Left ventricle myocardium inferior (tissue), 1 donor: ENCODE data around the gene ENDOV. TPM values are rescaled to one million over a fixed set of nuclear protein-coding genes. Genes with fewer than 3 reads are reported as not detected.

Experiments
- DNase-seq: peaks from one replicate; pipeline ENCODE4 v3.0.0-alpha.2; 2020
- H3K27ac ChIP-seq: fragments of 200-600 bp; replicated peaks from 2 replicates; pipeline ENCODE4 v1.8.0; 2021
- H3K27me3 ChIP-seq: fragments of 200-600 bp; 2 replicates; pipeline ENCODE4 v1.8.0; 2021; ENCODE audit warnings: low read depth
- H3K36me3 ChIP-seq: fragments of 200-600 bp; 2 replicates; pipeline ENCODE4 v1.8.0; 2021
- H3K4me1 ChIP-seq: fragments of 200-600 bp; 2 replicates; pipeline ENCODE4 v1.8.0; 2021
- H3K4me3 ChIP-seq: fragments of 200-600 bp; 2 replicates; pipeline ENCODE4 v1.8.0; 2021; ENCODE audit warnings: mild to moderate bottlenecking, moderate library complexity
- H3K9me3 ChIP-seq: fragments of 200-600 bp; replicated peaks from 2 replicates; pipeline ENCODE4 v1.8.0; 2021
- intact Hi-C: fragments of 100-400 bp; cut with micrococcal nuclease; formaldehyde crosslinking; loops from one replicate; pipeline ENCODE4 v1.11.0; 2022
- total RNA-seq: library from RNA; stranded (reverse); fragmentation: NEBNext Ultra II Directional; extraction: Animal tissue kit (Norgen Biotek cat#: 25700); gene quantifications from one replicate; pipeline ENCODE4 v1.2.1, GENCODE V29; 2021
- TF ChIP-seq, protein P1 (sequence below): fragments of 200-600 bp; IDR thresholded peaks from 2 replicates; pipeline ENCODE4 v1.8.0; 2021; ENCODE audit warnings: antibody characterized with exemption, mild to moderate bottlenecking, borderline replicate concordance
- donor health status: DM: no; HTN: yes; CAD: no; lungs with severe emphysema.

ENDOV gene
- total RNA-seq, 1 donor from 2014 or later = 11.3 TPM

DNA sequence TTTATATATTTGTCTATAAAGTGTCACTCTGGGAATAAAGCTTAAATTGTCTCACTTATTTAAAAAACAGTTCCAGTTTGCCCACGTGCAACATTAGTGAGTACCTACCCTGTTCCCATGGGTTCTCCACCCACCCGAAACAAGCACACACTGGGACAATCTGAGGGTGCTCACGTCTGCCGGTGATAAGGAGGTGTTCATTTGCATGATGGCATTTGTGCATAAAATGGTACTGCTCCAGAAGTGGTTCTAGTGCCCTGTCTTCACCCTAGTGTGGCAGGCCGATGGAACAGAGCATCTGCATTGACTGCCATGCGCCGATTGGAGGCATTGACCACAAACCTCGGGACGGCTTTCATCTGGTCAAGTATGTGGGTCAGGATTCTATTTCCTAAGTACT lies 35.6 kb upstream of the ENDOV start:
- Histone ChIP-seq H3K27me3 (no peaks in the 10 kb centered on the region), H3K4me1 (peaks cover 10% of the 10 kb centered on the region), H3K4me3 (no peak overlapping the region), H3K27ac (no peak overlapping the region), H3K9me3 (no peaks in the 10 kb centered on the region), H3K36me3 (peaks cover 100% of the 10 kb centered on the region)
- intact Hi-C loops = no loop called here
- DNase-seq = no peak
- TF ChIP-seq, protein P1, sequence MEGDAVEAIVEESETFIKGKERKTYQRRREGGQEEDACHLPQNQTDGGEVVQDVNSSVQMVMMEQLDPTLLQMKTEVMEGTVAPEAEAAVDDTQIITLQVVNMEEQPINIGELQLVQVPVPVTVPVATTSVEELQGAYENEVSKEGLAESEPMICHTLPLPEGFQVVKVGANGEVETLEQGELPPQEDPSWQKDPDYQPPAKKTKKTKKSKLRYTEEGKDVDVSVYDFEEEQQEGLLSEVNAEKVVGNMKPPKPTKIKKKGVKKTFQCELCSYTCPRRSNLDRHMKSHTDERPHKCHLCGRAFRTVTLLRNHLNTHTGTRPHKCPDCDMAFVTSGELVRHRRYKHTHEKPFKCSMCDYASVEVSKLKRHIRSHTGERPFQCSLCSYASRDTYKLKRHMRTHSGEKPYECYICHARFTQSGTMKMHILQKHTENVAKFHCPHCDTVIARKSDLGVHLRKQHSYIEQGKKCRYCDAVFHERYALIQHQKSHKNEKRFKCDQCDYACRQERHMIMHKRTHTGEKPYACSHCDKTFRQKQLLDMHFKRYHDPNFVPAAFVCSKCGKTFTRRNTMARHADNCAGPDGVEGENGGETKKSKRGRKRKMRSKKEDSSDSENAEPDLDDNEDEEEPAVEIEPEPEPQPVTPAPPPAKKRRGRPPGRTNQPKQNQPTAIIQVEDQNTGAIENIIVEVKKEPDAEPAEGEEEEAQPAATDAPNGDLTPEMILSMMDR = no peak

DNA sequence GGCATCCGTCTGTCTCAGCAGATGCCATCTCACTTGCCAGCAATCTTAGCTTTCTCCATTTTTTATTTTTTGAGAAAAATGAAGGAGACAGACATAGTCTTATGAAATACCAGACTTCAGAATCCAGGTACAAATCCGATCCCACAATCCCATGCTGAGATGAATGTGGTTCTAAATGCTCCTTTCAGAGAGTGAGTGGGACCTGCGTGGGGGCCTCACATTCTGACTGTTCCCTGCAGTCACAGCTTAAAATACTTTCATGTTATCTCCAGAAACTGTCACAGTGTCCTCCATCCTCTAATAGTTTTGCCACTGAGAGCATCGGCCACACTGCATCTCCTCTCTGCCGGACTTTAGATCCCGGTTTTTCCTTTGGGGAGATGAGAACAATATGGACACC lies 34.9 kb upstream of the ENDOV start:
- Histone ChIP-seq H3K27me3 (no peaks in the 10 kb centered on the region), H3K36me3 (peaks cover 100% of the 10 kb centered on the region), H3K4me3 (no peak overlapping the region), H3K4me1 (peaks cover 10% of the 10 kb centered on the region), H3K27ac (no peak overlapping the region), H3K9me3 (no peaks in the 10 kb centered on the region)
- intact Hi-C loops = no loop called here
- TF ChIP-seq, protein P1 = no peak
- no peak for DNase-seq

DNA sequence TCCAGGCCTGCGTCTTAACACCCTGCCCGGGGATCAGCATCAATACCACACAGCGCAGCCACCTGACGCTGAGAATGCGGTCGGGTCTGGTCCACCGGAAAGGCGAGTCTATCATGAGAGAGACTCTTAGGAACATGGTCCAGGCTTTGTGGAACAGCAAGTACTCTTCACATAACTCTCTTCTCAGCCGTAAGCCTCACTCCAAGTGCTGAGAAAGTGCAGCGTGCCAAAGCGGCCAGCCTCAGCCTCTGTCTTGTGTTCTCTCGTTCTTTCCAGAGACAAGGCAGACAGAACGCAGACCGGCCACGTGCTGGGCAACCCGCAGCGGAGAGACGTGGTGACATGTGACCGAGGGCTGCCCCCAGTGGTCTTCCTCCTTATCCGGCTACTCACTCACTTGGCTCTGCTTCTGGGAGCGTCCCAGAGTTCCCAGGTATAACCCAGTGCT lies 34.4 kb upstream of the ENDOV start:
- peaks cover 100% of the 10 kb centered on the region for H3K36me3 ChIP-seq
- no peak overlapping the region for H3K4me3 ChIP-seq
- no peaks in the 10 kb centered on the region for H3K27me3 ChIP-seq
- no peak overlapping the region for H3K27ac ChIP-seq
- H3K4me1 ChIP-seq = peaks cover 10% of the 10 kb centered on the region
- intact Hi-C loops = no loop called here
- TF ChIP-seq, protein P1 = no peak
- DNase-seq = no peak
- H3K9me3 ChIP-seq = no peaks in the 10 kb centered on the region

DNA sequence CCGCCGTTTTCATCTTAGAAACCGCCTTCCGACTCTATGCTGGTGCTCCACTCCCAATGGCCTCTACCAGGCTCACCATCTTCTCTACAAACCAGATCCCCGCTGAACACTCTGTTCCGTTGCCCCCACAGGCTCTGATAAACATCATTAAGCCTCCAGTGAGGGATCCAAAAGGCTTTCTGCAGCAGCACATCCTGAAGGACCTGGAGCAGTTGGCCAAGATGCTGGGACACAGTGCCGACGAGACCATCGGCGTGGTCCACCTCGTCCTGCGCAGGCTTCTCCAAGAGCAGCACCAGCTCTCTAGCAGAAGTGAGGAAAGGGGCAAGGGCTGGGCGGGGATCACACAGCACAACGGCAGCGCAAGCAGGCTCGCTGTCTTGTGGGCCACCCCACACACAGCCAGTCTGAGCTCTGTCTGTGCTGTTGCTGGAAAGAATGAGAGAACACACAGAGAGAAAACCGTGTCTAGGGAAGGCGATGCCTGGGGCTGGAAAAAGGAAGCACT lies 33.5 kb upstream of the ENDOV start:
- Histone ChIP-seq H3K27me3 (no peaks in the 10 kb centered on the region), H3K4me3 (no peak overlapping the region), H3K9me3 (no peaks in the 10 kb centered on the region), H3K36me3 (peaks cover 100% of the 10 kb centered on the region), H3K27ac (no peak overlapping the region), H3K4me1 (peaks cover 10% of the 10 kb centered on the region)
- no peak for DNase-seq
- TF ChIP-seq, protein P1 = no peak
- intact Hi-C loops = no loop called here

DNA sequence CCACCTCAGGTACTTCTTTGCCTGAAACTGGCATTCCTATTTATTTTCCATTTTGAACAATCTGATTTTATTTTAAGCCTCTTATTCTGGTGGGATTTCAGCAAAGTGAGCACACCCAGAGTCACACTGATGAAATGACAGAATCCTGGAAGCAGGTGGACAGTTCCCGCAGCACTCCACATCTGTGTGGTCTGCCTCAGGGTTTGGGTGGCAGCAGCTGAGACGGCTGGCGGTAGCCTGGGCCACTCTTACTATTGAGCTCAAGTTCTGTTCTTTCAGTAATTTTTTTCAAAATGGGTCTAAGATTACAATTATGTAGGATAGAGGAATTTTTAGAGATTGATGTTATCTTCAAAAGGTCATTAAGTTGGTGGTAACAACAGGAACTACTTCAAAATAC lies 32.5 kb upstream of the ENDOV start:
- Histone ChIP-seq H3K9me3 (no peaks in the 10 kb centered on the region), H3K4me1 (peaks cover 10% of the 10 kb centered on the region), H3K27me3 (no peaks in the 10 kb centered on the region), H3K4me3 (no peak overlapping the region), H3K36me3 (peaks cover 100% of the 10 kb centered on the region), H3K27ac (no peak overlapping the region)
- TF ChIP-seq, protein P1 = no peak
- DNase-seq = no peak
- intact Hi-C loops = no loop called here
